Measurements from ENCODE around the gene PPAN. TPM values are rescaled to one million over a fixed set of nuclear protein-coding genes. Genes with fewer than 3 reads are reported as not detected.

PPAN gene
- total RNA-seq, 1 experiment from 2014 or later = 63.3 TPM

GRCh38 chr19:10086591-10087192 is 19.5 kb upstream of the PPAN start:
- no TSS peak for BruUV-seq (replicated peaks)
- Histone ChIP-seq H3K36me3 (ENCODE audit: control insufficient read depth, insufficient read depth, low read length) (no peaks in the 10 kb centered on the region; the same call in 1 of the 2 replicates), H3K27ac (ENCODE audit: low read length) (peak overlapping the region; percentile 80), H3K4me1 (ENCODE audit: control insufficient read depth, insufficient read depth, low read length) (no peaks in the 10 kb centered on the region), H3K27me3 (ENCODE audit: control insufficient read depth, insufficient read depth, low read length) (no peaks in the 10 kb centered on the region), H3K4me3 (ENCODE audit: low read depth in 2 of 2, low read length in 2 of 2) (peak overlapping the region; percentile 78 to 80), H3K9me3 (ENCODE audit: control insufficient read depth, insufficient read depth, low read depth, low read length) (no peaks in the 10 kb centered on the region)
- in situ Hi-C loops (cut with HindIII; ENCODE audit: low pct_unique_long_range_greater_than_20kb, low sequenced_read_pairs) = no loop called here
- ATAC-seq (no peak), DNase-seq (ENCODE audit: low read depth, low spot score) (no peak)
- intact Hi-C loops (cut with micrococcal nuclease; ENCODE audit: unreplicated experiment) = no loop called here
- CTCF ChIA-PET = no interaction called here
- TF ChIP-seq CTCF (IDR thresholded peaks at IDR 0.05) (no peak), SIN3A (IDR thresholded peaks at IDR 0.05; ENCODE audit: borderline replicate concordance, insufficient read depth, low read depth, low read length) (no peak), TCF7L2 (IDR thresholded peaks at IDR 0.05; ENCODE audit: low read depth, low read length) (no peak), POLR2AphosphoS5 (IDR thresholded peaks at IDR 0.05; ENCODE audit: low read depth, low read length) (no peak), REST (IDR thresholded peaks at IDR 0.05; ENCODE audit: insufficient read depth in 1 of 2, low read depth in 2 of 2, low read length in 1 of 2) (no peak)
- POLR2A ChIA-PET = no interaction called here

GRCh38 chr19:10087296-10088061 is 18.7 kb upstream of the PPAN start:
- Histone ChIP-seq H3K27me3 (ENCODE audit: control insufficient read depth, insufficient read depth, low read length) (no peaks in the 10 kb centered on the region), H3K9me3 (ENCODE audit: control insufficient read depth, insufficient read depth, low read depth, low read length) (no peaks in the 10 kb centered on the region), H3K4me1 (ENCODE audit: control insufficient read depth, insufficient read depth, low read length) (no peaks in the 10 kb centered on the region), H3K4me3 (ENCODE audit: low read depth in 2 of 2, low read length in 2 of 2) (peak overlapping the region; percentile 78 to 80), H3K36me3 (ENCODE audit: control insufficient read depth, insufficient read depth, low read length) (no peaks in the 10 kb centered on the region; the same call in 1 of the 2 replicates), H3K27ac (ENCODE audit: low read length) (no peak overlapping the region)
- TF ChIP-seq TCF7L2 (IDR thresholded peaks at IDR 0.05; ENCODE audit: low read depth, low read length) = no peak
- TF ChIP-seq CTCF (IDR thresholded peaks at IDR 0.05) = no peak
- no peak for TF ChIP-seq POLR2AphosphoS5 (IDR thresholded peaks at IDR 0.05; ENCODE audit: low read depth, low read length)
- no peak for TF ChIP-seq SIN3A (IDR thresholded peaks at IDR 0.05; ENCODE audit: borderline replicate concordance, insufficient read depth, low read depth, low read length)
- no peak for TF ChIP-seq REST (IDR thresholded peaks at IDR 0.05; ENCODE audit: insufficient read depth in 1 of 2, low read depth in 2 of 2, low read length in 1 of 2)
- DNase-seq (ENCODE audit: low read depth, low spot score) (no peak), ATAC-seq (no peak)
- intact Hi-C loops (cut with micrococcal nuclease; ENCODE audit: unreplicated experiment) (no loop called here), in situ Hi-C loops (cut with HindIII; ENCODE audit: low pct_unique_long_range_greater_than_20kb, low sequenced_read_pairs) (no loop called here)
- CTCF ChIA-PET = no interaction called here
- TSS peak; percentile 77 for BruUV-seq (replicated peaks)
- POLR2A ChIA-PET = no interaction called here
